Body of pancreas (tissue), 4 donors: ENCODE measurements around the gene SEZ6L2. TPM values are rescaled to one million over a fixed set of nuclear protein-coding genes. Genes with fewer than 3 reads are reported as not detected.

ENCODE experiments used
- ATAC-seq: fragments of 150-250 bp; one replicate; pipeline ENCODE4 v1.9.1; 2016
- DNase-seq, 4 donors: peaks; one replicate each; pipeline ENCODE4 v3.0.0-alpha.2; 2019
- H3K27ac ChIP-seq, 4 donors: fragments of 200-600 bp; sonication (generic); 1 replicate in 3 of 4; 2 replicates in 1 of 4; pipeline versions ENCODE4 v1.5.1 to v1.6.1; 2016 to 2019; ENCODE audit warnings: mild to moderate bottlenecking in 1 of 4, mixed read lengths in 1 of 4, moderate library complexity in 1 of 4
- H3K27me3 ChIP-seq, 2 donors: fragments of 200-600 bp; sonication (generic); one replicate each; pipeline ENCODE4 v1.6.0; 2016; ENCODE audit warnings: mild to moderate bottlenecking in 1 of 2
- H3K36me3 ChIP-seq, 2 donors: fragments of 200-600 bp; sonication (generic); replicated peaks in 1 of 2; 2 replicates each; pipeline ENCODE4 v1.5.1; 2016; ENCODE audit warnings: low read depth in 2 of 2; ENCODE audit not compliant: insufficient read depth in 1 of 2
- H3K4me1 ChIP-seq: fragments of 200-600 bp; sonication (generic); one replicate; pipeline ENCODE4 v1.6.0; 2016
- H3K4me3 ChIP-seq, 2 donors: fragments of 200-600 bp; sonication (generic); 1 replicate in 1 of 2; 2 replicates in 1 of 2; pipeline ENCODE4 v1.5.1; 2016 to 2019
- H3K9me3 ChIP-seq, 3 donors: fragments of 200-600 bp; sonication (generic); 1 replicate in 2 of 3; 2 replicates in 1 of 3; pipeline ENCODE4 v1.5.1; 2016
- POLR2A ChIP-seq, 3 donors: fragments of 450-650 bp; IDR thresholded peaks; one replicate each; pipeline ENCODE4 v1.6.1; 2016; ENCODE audit warnings: antibody characterized with exemption in 3 of 3, mild to moderate bottlenecking in 2 of 3
- WGBS, 2 donors: methylation state at CpG; one replicate each; pipeline ENCODE4 v1.1.5; 2017; 5-methylcytosine and 5-hydroxymethylcytosine counted together
- intact Hi-C: fragments of 100-400 bp; cut with DNase I; formaldehyde crosslinking; loops from one replicate; pipeline ENCODE4 v1.15.1; 2023
- total RNA-seq, 2 donors: library from RNA; depleted of rRNA; stranded (reverse); fragments of >200 nt; gene quantifications; one replicate each; pipeline ENCODE4 v1.1.0, GENCODE V29; 2016
- TF ChIP-seq, protein P1 (sequence below), 7 experiments: fragments of 450-650 bp in 4 of 7; fragments of 200-600 bp in 3 of 7; sonication (generic) in 3 of 7; IDR thresholded peaks; one replicate each; pipeline ENCODE4 v1.5.1; 2016 to 2019; ENCODE audit warnings: antibody characterized with exemption in 7 of 7

Gene SEZ6L2
- total RNA-seq, 2 donors from 2014 or later: 19.2 to 28.3 TPM

DNA sequence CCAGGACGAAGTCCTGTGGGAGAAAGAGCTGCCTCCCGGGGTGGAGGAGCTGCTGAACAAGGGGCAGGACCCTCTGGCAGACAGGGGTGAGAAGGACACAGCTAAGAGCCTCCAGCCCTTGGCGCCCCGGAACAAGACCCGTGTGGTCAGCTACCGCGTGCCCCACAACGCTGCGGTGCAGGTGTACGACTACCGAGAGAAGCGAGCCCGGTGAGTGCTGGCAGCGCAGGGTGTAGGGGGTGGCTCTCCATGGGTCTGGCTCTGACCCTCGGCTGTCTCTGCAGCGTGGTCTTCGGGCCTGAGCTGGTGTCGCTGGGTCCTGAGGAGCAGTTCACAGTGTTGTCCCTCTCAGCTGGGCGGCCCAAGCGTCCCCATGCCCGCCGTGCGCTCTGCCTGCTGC lies 57.7 kb downstream of the SEZ6L2 start:
- no peak for ATAC-seq
- H3K27ac ChIP-seq: no peak overlapping the region
- no peaks in the 10 kb centered on the region for H3K27me3 ChIP-seq
- H3K4me3 ChIP-seq: no peak overlapping the region
- intact Hi-C loops: no loop called here
- TF ChIP-seq, protein P1, sequence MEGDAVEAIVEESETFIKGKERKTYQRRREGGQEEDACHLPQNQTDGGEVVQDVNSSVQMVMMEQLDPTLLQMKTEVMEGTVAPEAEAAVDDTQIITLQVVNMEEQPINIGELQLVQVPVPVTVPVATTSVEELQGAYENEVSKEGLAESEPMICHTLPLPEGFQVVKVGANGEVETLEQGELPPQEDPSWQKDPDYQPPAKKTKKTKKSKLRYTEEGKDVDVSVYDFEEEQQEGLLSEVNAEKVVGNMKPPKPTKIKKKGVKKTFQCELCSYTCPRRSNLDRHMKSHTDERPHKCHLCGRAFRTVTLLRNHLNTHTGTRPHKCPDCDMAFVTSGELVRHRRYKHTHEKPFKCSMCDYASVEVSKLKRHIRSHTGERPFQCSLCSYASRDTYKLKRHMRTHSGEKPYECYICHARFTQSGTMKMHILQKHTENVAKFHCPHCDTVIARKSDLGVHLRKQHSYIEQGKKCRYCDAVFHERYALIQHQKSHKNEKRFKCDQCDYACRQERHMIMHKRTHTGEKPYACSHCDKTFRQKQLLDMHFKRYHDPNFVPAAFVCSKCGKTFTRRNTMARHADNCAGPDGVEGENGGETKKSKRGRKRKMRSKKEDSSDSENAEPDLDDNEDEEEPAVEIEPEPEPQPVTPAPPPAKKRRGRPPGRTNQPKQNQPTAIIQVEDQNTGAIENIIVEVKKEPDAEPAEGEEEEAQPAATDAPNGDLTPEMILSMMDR (IDR thresholded peaks at IDR 0.05): no peak
- no peak for TF ChIP-seq POLR2A (IDR thresholded peaks at IDR 0.05)
- WGBS, 2 donors: 91 to 94% methylated on average over 20 to 23 of the region's 23 CpGs
- DNase-seq: no peak
- H3K4me1 ChIP-seq: no peaks in the 10 kb centered on the region
- H3K36me3 ChIP-seq: peaks cover 22 to 52% of the 10 kb centered on the region in 2 donors
- H3K9me3 ChIP-seq: no peaks in the 10 kb centered on the region

DNA sequence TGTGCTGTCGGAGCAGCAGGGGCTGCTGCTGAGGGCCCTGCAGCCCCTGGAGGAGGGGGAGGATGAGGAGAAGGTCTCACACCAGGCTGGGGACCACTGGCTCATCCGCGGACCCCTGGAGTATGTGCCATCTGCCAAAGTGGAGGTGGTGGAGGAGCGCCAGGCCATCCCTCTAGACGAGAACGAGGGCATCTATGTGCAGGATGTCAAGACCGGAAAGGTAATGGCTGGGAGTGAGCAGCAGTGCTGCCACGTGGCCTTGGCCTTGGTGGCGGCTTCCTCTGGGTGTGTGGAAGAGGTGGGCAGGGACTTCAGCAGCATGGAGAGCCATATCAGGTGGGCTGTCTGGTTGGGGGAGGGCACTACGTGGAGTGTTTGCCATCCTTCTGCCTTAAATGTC lies 59.1 kb downstream of the SEZ6L2 start:
- 71 to 84% methylated on average over 7 to 10 of the region's 10 CpGs for WGBS, 2 donors
- ATAC-seq: no peak
- H3K36me3 ChIP-seq: peaks cover 20 to 48% of the 10 kb centered on the region in 2 donors
- no peaks in the 10 kb centered on the region for H3K4me1 ChIP-seq
- TF ChIP-seq POLR2A (IDR thresholded peaks at IDR 0.05): no peak
- TF ChIP-seq, protein P1 (IDR thresholded peaks at IDR 0.05): no peak
- no peak overlapping the region for H3K27ac ChIP-seq
- no peak for DNase-seq
- intact Hi-C loops: no loop called here
- H3K27me3 ChIP-seq: no peaks in the 10 kb centered on the region
- no peak overlapping the region for H3K4me3 ChIP-seq
- H3K9me3 ChIP-seq: no peaks in the 10 kb centered on the region

DNA sequence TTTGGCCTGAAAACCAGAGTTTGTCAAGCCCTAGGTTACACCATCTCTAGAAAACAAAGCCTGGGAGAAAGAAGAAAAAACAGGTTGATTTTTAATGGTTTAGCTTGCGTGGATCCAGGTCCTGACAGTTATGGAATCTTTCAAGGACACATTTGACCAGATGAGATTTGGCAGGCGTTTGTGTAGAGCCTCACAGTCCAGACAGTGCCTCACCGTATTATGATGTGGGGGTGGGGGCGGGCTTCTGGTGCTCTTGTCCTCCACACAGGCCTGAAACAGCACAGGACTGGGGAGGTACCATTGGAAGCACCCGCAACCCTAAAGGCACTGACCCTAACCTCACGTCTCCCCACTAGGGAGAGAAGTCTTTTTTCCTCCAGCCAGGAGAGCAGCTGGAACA lies 59.5 kb downstream of the SEZ6L2 start:
- Histone ChIP-seq H3K27me3 (no peaks in the 10 kb centered on the region), H3K4me3 (no peak overlapping the region), H3K27ac (no peak overlapping the region), H3K9me3 (no peaks in the 10 kb centered on the region), H3K4me1 (no peaks in the 10 kb centered on the region), H3K36me3 (peaks cover 23 to 49% of the 10 kb centered on the region in 2 donors)
- no peak for DNase-seq
- intact Hi-C loops: no loop called here
- 78 to 91% methylated on average over 3 to 6 of the region's 6 CpGs for WGBS, 2 donors
- ATAC-seq: no peak
- TF ChIP-seq, protein P1 (IDR thresholded peaks at IDR 0.05): no peak
- no peak for TF ChIP-seq POLR2A (IDR thresholded peaks at IDR 0.05)

DNA sequence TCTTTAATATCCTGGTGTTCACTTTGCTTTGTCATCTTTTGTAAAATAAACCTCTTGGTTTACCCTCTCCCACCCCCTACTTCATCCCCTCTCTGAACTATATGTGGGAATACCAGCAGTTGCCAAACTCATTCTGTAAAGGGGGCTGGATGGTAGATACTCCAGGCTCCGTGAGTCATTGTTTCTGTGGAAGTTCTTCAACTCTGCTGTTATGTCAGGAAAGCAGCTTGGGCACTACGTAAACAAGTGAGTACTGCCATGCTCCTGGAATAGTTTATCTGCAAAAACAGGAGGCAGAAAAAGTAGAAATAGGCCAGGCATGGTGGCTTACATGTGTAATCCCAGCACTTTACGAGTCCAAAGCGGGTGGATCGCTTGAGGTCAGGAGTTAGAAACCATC lies 61.5 kb downstream of the SEZ6L2 start:
- ATAC-seq: no peak
- peaks cover 24 to 51% of the 10 kb centered on the region in 2 donors for H3K36me3 ChIP-seq

DNA sequence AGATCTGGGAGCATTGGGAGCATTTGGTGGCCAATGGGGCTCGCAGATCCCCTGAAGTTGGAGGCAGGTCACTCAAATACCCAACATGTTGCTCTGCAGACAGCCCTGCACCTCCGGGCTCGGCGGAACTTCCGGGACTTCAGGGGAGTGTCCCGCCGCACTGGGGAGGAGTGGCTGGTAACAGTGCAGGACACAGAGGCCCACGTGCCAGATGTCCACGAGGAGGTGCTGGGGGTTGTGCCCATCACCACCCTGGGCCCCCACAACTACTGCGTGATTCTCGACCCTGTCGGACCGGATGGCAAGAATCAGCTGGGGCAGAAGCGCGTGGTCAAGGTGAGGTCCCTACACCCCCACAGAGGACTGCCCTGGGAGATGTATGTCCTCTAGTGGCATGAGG lies 62.7 kb downstream of the SEZ6L2 start:
- ATAC-seq (no peak), DNase-seq (no peak)
- WGBS, 2 donors: 85 to 87% methylated on average over 4 to 14 of the region's 15 CpGs
- intact Hi-C loops: no loop called here
- no peaks in the 10 kb centered on the region for H3K9me3 ChIP-seq
- peaks cover 4% of the 10 kb centered on the region for H3K4me1 ChIP-seq
- H3K4me3 ChIP-seq: no peak overlapping the region
- no peaks in the 10 kb centered on the region for H3K27me3 ChIP-seq
- peaks cover 14 to 45% of the 10 kb centered on the region in 2 donors for H3K36me3 ChIP-seq
- H3K27ac ChIP-seq: no peak overlapping the region
- TF ChIP-seq, protein P1 (IDR thresholded peaks at IDR 0.05): no peak

More for the DNA sequence above, 61.5 kb downstream of the SEZ6L2 start:
- intact Hi-C loops: no loop called here
- Histone ChIP-seq H3K4me1 (no peaks in the 10 kb centered on the region), H3K27ac (no peak overlapping the region), H3K4me3 (no peak overlapping the region), H3K9me3 (no peaks in the 10 kb centered on the region), H3K27me3 (no peaks in the 10 kb centered on the region)
- no peak for DNase-seq
- TF ChIP-seq, protein P1 (IDR thresholded peaks at IDR 0.05): no peak
- TF ChIP-seq POLR2A (IDR thresholded peaks at IDR 0.05): no peak
- WGBS, 2 donors: 96 to 98% methylated on average over 5 of the region's 5 CpGs
